OCI-LY3 (cell line): ENCODE data around the gene KIF15.

Experiments used
- H2AFZ ChIP-seq: fragments of 200-600, 300-600 bp; shearing (Covaris generic); 2 replicates; pipeline ENCODE4 v1.6.0; 2014; ENCODE audit warnings: antibody characterized with exemption, low read depth, low read length
- H3K27ac ChIP-seq: fragments of 200-600, 300-600 bp; sonication (generic); 2 replicates; pipeline ENCODE4 v1.5.1; 2014; ENCODE audit warnings: mild to moderate bottlenecking, low read length, moderate library complexity, mixed read lengths
- H3K27me3 ChIP-seq: fragments of 200-600, 300-600 bp; sonication (generic); 2 replicates; pipeline ENCODE4 v1.6.1; 2014; ENCODE audit warnings: low read depth, low read length, mixed read lengths
- H3K36me3 ChIP-seq: fragments of 200-600, 300-600 bp; sonication (generic); replicated peaks from 2 replicates; pipeline ENCODE3; 2014; ENCODE audit warnings: low read depth, low read length, mixed read lengths
- H3K4me1 ChIP-seq: fragments of 300-600, 200-600 bp; sonication (generic); 2 replicates; pipeline ENCODE4 v1.6.1; 2014; ENCODE audit warnings: low read length, mixed read lengths
- H3K4me2 ChIP-seq: fragments of 200-600, 300-600 bp; sonication (generic); 2 replicates; pipeline ENCODE4 v1.6.1; 2014; ENCODE audit warnings: low read length, mixed read lengths
- H3K4me3 ChIP-seq: fragments of 300-600, 200-600 bp; sonication (generic); 2 replicates; pipeline ENCODE4 v1.5.1; 2014; ENCODE audit warnings: antibody characterized with exemption, mild to moderate bottlenecking, low read length, moderate library complexity
- H3K79me2 ChIP-seq: fragments of 300-600, 200-600 bp; shearing (Covaris generic); 2 replicates; pipeline ENCODE4 v1.6.1; 2014; ENCODE audit warnings: mild to moderate bottlenecking, low read length, mixed read lengths
- H3K9ac ChIP-seq: fragments of 300-600, 200-600 bp; shearing (Covaris generic); 2 replicates; pipeline ENCODE4 v1.6.0; 2014; ENCODE audit warnings: mild to moderate bottlenecking, low read length, moderate library complexity
- H3K9me3 ChIP-seq: fragments of 200-600, 300-600 bp; shearing (Covaris generic); 2 replicates; pipeline ENCODE4 v1.6.1; 2014; ENCODE audit warnings: low read length, mixed read lengths; ENCODE audit not compliant: insufficient read depth
- H4K20me1 ChIP-seq: fragments of 200-600, 300-600 bp; sonication (generic); 2 replicates; pipeline ENCODE4 v1.6.1; 2016; ENCODE audit warnings: low read length, mixed read lengths; ENCODE audit not compliant: insufficient read depth
- EZH2phosphoT487 ChIP-seq: fragments of 200-600 bp; shearing (Covaris generic); IDR thresholded peaks from 2 replicates; pipeline ENCODE4 v1.6.1; 2018; ENCODE audit warnings: antibody characterized with exemption, mixed run types, low read depth
- TF ChIP-seq, protein P1 (sequence below): fragments of 200-600, 300-600 bp; sonication (generic); IDR thresholded peaks from 2 replicates; pipeline ENCODE4 v1.5.1; 2014; ENCODE audit warnings: antibody characterized with exemption, low read length, low read depth

KIF15 gene

DNA sequence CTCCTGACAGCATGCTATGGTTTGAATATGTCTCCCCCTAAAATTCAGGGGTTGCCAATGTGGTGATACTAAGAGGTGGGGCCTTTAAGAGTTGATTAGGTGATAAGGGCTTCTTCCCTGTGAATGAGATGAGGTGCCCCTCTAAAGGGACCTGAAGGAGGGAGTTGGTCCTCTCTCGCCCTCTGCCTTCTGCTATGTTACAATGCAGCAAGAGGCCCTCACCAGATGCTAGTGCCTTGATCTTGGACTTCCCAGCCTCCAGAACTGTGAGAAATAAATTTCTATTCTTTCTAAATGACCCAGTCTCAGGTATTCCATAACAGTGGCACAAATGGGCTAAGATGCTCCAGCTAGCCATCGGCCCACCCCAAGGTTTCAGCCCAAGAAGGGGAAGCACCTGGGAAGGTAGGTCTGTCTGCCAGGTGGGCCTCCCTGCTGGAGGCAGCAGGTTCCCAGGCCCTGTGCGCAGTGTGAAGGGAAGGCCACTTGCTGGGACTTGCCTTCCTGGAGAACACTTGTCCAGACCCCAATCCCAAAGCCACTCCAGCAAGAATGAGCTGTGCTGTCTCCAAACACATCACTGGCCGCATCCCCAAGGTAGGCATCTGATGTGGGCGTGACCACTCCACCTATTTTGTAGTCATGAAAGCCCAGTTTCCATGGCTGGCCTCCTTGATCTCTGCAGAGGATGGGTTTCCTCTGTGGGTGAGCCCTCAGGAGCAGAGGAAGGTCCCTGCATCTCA, 121.8 kb downstream of the KIF15 start:
- no peaks in the 10 kb centered on the region for H3K4me1 ChIP-seq
- H3K79me2 ChIP-seq = no peaks in the 10 kb centered on the region
- H3K4me3 ChIP-seq = no peak overlapping the region
- TF ChIP-seq, protein P1, sequence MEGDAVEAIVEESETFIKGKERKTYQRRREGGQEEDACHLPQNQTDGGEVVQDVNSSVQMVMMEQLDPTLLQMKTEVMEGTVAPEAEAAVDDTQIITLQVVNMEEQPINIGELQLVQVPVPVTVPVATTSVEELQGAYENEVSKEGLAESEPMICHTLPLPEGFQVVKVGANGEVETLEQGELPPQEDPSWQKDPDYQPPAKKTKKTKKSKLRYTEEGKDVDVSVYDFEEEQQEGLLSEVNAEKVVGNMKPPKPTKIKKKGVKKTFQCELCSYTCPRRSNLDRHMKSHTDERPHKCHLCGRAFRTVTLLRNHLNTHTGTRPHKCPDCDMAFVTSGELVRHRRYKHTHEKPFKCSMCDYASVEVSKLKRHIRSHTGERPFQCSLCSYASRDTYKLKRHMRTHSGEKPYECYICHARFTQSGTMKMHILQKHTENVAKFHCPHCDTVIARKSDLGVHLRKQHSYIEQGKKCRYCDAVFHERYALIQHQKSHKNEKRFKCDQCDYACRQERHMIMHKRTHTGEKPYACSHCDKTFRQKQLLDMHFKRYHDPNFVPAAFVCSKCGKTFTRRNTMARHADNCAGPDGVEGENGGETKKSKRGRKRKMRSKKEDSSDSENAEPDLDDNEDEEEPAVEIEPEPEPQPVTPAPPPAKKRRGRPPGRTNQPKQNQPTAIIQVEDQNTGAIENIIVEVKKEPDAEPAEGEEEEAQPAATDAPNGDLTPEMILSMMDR = peak; percentile 30
- TF ChIP-seq EZH2phosphoT487 = no peak
- no peak overlapping the region for H2AFZ ChIP-seq
- no peaks in the 10 kb centered on the region for H4K20me1 ChIP-seq
- H3K4me2 ChIP-seq = no peak overlapping the region
- H3K9me3 ChIP-seq = no peaks in the 10 kb centered on the region
- H3K9ac ChIP-seq = no peak overlapping the region
- no peak overlapping the region for H3K27ac ChIP-seq
- H3K36me3 ChIP-seq = no peaks in the 10 kb centered on the region
- peaks cover 10% of the 10 kb centered on the region; the same call in 1 of the 2 replicates for H3K27me3 ChIP-seq

DNA sequence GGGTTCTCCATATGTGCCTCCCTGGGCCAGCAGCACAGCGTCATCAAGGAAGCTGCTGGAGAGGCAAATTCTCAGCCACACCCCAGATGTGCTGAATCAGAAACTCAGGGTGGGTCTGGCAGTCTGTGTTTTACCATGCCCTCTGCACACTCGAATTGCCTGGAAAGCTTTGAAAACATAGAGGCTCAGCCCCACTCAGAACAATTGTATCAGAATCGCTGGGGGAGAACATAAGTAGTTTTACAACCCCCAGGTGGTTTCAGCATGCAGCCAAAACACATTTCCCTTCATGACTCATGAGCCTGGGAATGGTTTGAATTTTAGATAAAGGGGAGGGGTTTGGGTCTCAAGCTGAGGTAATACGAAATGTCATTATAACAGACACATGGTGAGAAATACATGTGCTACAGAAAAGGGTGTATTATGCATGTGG, 122.4 kb downstream of the KIF15 start:
- H4K20me1 ChIP-seq = no peaks in the 10 kb centered on the region
- H3K27me3 ChIP-seq = peaks cover 10% of the 10 kb centered on the region; the same call in 1 of the 2 replicates
- H3K4me1 ChIP-seq = no peaks in the 10 kb centered on the region
- no peak overlapping the region for H3K27ac ChIP-seq
- H3K4me2 ChIP-seq = no peak overlapping the region
- H3K4me3 ChIP-seq = no peak overlapping the region
- H3K79me2 ChIP-seq = no peaks in the 10 kb centered on the region
- TF ChIP-seq, protein P1 = no peak
- no peak for TF ChIP-seq EZH2phosphoT487
- no peak overlapping the region for H2AFZ ChIP-seq
- H3K9me3 ChIP-seq = no peaks in the 10 kb centered on the region
- no peaks in the 10 kb centered on the region for H3K36me3 ChIP-seq
- no peak overlapping the region for H3K9ac ChIP-seq

DNA sequence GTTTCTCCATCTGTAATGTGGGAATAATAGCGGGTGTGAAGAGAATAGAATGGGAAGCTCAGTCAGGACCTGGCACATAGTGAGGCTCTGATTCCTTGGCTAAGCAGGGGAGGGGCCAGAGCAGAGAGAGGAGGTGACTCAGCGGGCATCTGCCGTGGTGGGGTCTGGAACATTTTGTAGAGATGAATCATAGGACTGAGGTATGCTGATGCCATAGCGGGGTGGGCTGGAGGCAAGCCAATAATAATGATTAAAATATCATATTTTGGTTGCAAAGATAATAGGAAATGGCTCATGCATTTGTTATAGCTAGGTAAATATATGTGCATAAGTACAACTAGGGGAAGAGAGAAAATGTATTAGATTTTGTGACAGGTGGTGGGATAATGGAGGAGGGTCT, 124.0 kb downstream of the KIF15 start:
- Histone ChIP-seq H3K79me2 (no peaks in the 10 kb centered on the region), H3K9me3 (no peaks in the 10 kb centered on the region), H4K20me1 (no peaks in the 10 kb centered on the region), H3K4me2 (no peak overlapping the region), H3K9ac (no peak overlapping the region), H3K27me3 (peaks cover 10% of the 10 kb centered on the region; the same call in 1 of the 2 replicates), H3K27ac (no peak overlapping the region), H3K36me3 (no peaks in the 10 kb centered on the region), H2AFZ (no peak overlapping the region), H3K4me3 (no peak overlapping the region), H3K4me1 (peaks cover 14% of the 10 kb centered on the region)
- TF ChIP-seq, protein P1 = no peak
- no peak for TF ChIP-seq EZH2phosphoT487

DNA sequence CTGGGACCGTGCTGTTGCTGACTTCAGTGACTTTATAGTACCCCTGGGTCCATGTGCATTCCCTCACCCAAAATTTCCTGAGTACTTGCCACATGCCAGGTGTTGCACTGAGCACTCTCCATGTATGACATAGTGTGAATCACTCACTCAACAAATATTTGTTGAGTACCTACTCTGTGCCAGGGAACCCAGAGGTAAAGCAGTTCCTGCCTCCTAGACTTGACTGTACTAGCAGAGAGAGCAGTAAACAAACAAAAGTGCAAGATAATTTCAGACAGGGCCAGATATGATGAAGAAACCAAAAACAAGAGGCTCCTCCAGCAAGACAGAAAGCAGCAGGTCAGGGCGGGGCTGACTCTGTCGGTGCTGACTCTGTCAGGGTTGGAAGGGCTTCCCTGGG, 125.0 kb downstream of the KIF15 start:
- peaks cover 10% of the 10 kb centered on the region; the same call in 1 of the 2 replicates for H3K27me3 ChIP-seq
- TF ChIP-seq, protein P1 = no peak
- no peak for TF ChIP-seq EZH2phosphoT487
- no peak overlapping the region for H3K4me2 ChIP-seq
- no peak overlapping the region for H3K9ac ChIP-seq
- H3K79me2 ChIP-seq = no peaks in the 10 kb centered on the region
- H3K9me3 ChIP-seq = no peaks in the 10 kb centered on the region
- no peaks in the 10 kb centered on the region for H4K20me1 ChIP-seq
- H3K4me3 ChIP-seq = no peak overlapping the region
- peaks cover 19% of the 10 kb centered on the region for H3K4me1 ChIP-seq
- no peaks in the 10 kb centered on the region for H3K36me3 ChIP-seq
- no peak overlapping the region for H2AFZ ChIP-seq
- H3K27ac ChIP-seq = no peak overlapping the region
